ENCODE data around the gene NAGLU.
A peak's percentile ranks its signal among the peaks of the same experiment; 100 is the strongest.
"Not testable (repeated sequence)": the region's sequence is repeated elsewhere in the genome, so short reads cannot be mapped to it uniquely, and the experiment has no call there.

The NAGLU gene

GRCh38 chr17:42548070-42548837 lies 12.2 kb downstream of the NAGLU start:
- no peak overlapping the region for H3K4me3 ChIP-seq (ENCODE audit: control insufficient read depth, low read depth, low read length)
- no peak for TF ChIP-seq CTCF (IDR thresholded peaks at IDR 0.05; ENCODE audit: control insufficient read depth, insufficient read depth, low read depth, low read length, missing control alignments)
- DNase-seq (ENCODE audit: low read depth) = no peak

- no peak overlapping the region for H3K4me3 ChIP-seq (ENCODE audit: control insufficient read depth, low read depth, low read length)
- DNase-seq (ENCODE audit: low read depth) = no peak
- no peak for TF ChIP-seq CTCF (IDR thresholded peaks at IDR 0.05; ENCODE audit: control insufficient read depth, insufficient read depth, low read depth, low read length, missing control alignments)
These were observed 13.1 kb downstream of the NAGLU start for GRCh38 chr17:42548993-42549755.

GRCh38 chr17:42552736-42553135 lies 16.7 kb downstream of the NAGLU start, which contains the start of gene HSD17B1:
TSS of gene HSD17B1 (plus strand) at chr17:42552923. CDS start at chr17:42552934, 11 bp downstream.
- not testable (repeated sequence) for DNase-seq (ENCODE audit: low read depth)
- peak within 1 kb of the TSS; percentile 97 for H3K4me3 ChIP-seq (ENCODE audit: control insufficient read depth, low read depth, low read length)

- TF ChIP-seq CTCF (IDR thresholded peaks at IDR 0.05; ENCODE audit: control insufficient read depth, insufficient read depth, low read depth, low read length, missing control alignments) = no peak
- H3K4me3 ChIP-seq (ENCODE audit: control insufficient read depth, low read depth, low read length) = peak overlapping the region; percentile 97
- DNase-seq (ENCODE audit: low read depth) = no peak
These were observed 17.2 kb downstream of the NAGLU start for GRCh38 chr17:42553161-42553818.

GRCh38 chr17:42553866-42554249 lies 17.8 kb downstream of the NAGLU start:
- no peak for DNase-seq (ENCODE audit: low read depth)
- TF ChIP-seq CTCF (IDR thresholded peaks at IDR 0.05; ENCODE audit: control insufficient read depth, insufficient read depth, low read depth, low read length, missing control alignments) = peak; percentile 14
- H3K4me3 ChIP-seq (ENCODE audit: control insufficient read depth, low read depth, low read length) = peak overlapping the region; percentile 97

- TF ChIP-seq CTCF (IDR thresholded peaks at IDR 0.05; ENCODE audit: control insufficient read depth, insufficient read depth, low read depth, low read length, missing control alignments) = no peak
- H3K4me3 ChIP-seq (ENCODE audit: control insufficient read depth, low read depth, low read length) = peak overlapping the region; percentile 97
- DNase-seq (ENCODE audit: low read depth) = no peak
These were observed 18.4 kb downstream of the NAGLU start for GRCh38 chr17:42554250-42555121.

Measured in AG09309 (cell line).